NCI-H524 treated with DMSO at 0.1 percent for 48 hours (cell line): ENCODE results near the gene XRCC5.

ENCODE experiments used
- DNase-seq: peaks from one replicate; lab custom pipeline; 2025; lab: John Stamatoyannopoulos, UW

XRCC5 gene

GRCh38 chr2:216159144-216159543 lies 50.0 kb downstream of the XRCC5 start:
- DNase-seq = no peak

GRCh38 chr2:216159646-216160045 lies 50.5 kb downstream of the XRCC5 start:
- no peak for DNase-seq

- DNase-seq = no peak
These were observed 51.6 kb downstream of the XRCC5 start for GRCh38 chr2:216160786-216161185.

GRCh38 chr2:216161967-216162366 lies 52.8 kb downstream of the XRCC5 start:
- DNase-seq = no peak

GRCh38 chr2:216163518-216163917 lies 54.4 kb downstream of the XRCC5 start:
- DNase-seq = no peak

GRCh38 chr2:216164087-216164486 lies 54.9 kb downstream of the XRCC5 start:
- no peak for DNase-seq

GRCh38 chr2:216164576-216164975 lies 55.4 kb downstream of the XRCC5 start:
- DNase-seq = no peak

- DNase-seq = no peak
These were observed 56.6 kb downstream of the XRCC5 start for GRCh38 chr2:216165711-216166110.

GRCh38 chr2:216169087-216169486 lies 59.9 kb downstream of the XRCC5 start:
- no peak for DNase-seq

- no peak for DNase-seq
These were observed 61.1 kb downstream of the XRCC5 start for GRCh38 chr2:216170076-216170763.

- no peak for DNase-seq
These were observed 61.9 kb downstream of the XRCC5 start for GRCh38 chr2:216171011-216171410.

- no peak for DNase-seq
These were observed 63.3 kb downstream of the XRCC5 start for GRCh38 chr2:216172493-216172892.

GRCh38 chr2:216179015-216179414 lies 69.9 kb downstream of the XRCC5 start:
- no peak for DNase-seq

GRCh38 chr2:216181351-216181750 lies 72.2 kb downstream of the XRCC5 start:
- DNase-seq = no peak

- DNase-seq = no peak
These were observed 72.9 kb downstream of the XRCC5 start for GRCh38 chr2:216181953-216182461.

GRCh38 chr2:216183462-216183861 lies 74.3 kb downstream of the XRCC5 start:
- DNase-seq = no peak

GRCh38 chr2:216188559-216188850 lies 79.4 kb downstream of the XRCC5 start:
- DNase-seq = no peak

- DNase-seq = no peak
These were observed 79.8 kb downstream of the XRCC5 start for GRCh38 chr2:216188956-216189355.

- no peak for DNase-seq
These were observed 80.3 kb downstream of the XRCC5 start for GRCh38 chr2:216189410-216189809.

- DNase-seq = no peak
These were observed 83.0 kb downstream of the XRCC5 start for GRCh38 chr2:216192181-216192580.

GRCh38 chr2:216192931-216193330 lies 83.8 kb downstream of the XRCC5 start:
- no peak for DNase-seq

GRCh38 chr2:216194013-216194412 lies 84.9 kb downstream of the XRCC5 start:
- DNase-seq = no peak

GRCh38 chr2:216194561-216194960 lies 85.4 kb downstream of the XRCC5 start:
- no peak for DNase-seq

- no peak for DNase-seq
These were observed 86.4 kb downstream of the XRCC5 start for GRCh38 chr2:216195565-216196029.
